HG03457 (cell line): ENCODE measurements around the gene INSYN2A.

Source experiments
- ATAC-seq: cut with Tn5 transposase; IDR thresholded peaks from one replicate; pipeline ENCODE4 v1.9.1; 2021; ENCODE audit warnings: moderate number of reproducible peaks; ENCODE audit not compliant: unreplicated experiment

INSYN2A gene, protein sequence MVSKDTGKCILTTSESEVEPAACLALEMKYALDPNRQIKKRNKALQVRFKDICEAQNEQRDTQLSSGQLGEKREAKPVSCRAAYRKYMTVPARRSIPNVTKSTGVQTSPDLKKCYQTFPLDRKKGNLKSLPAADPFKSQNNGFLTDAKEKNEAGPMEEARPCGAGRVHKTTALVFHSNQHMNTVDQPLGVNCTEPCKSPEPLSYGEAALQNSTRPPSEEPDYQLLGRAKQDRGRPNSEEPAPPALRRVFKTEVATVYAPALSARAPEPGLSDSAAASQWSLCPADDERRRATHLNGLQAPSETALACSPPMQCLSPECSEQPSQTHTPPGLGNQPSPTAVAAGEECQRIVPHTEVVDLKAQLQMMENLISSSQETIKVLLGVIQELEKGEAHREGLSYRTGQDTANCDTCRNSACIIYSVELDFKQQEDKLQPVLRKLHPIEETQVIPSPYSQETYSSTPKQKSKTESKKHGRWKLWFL

DNA sequence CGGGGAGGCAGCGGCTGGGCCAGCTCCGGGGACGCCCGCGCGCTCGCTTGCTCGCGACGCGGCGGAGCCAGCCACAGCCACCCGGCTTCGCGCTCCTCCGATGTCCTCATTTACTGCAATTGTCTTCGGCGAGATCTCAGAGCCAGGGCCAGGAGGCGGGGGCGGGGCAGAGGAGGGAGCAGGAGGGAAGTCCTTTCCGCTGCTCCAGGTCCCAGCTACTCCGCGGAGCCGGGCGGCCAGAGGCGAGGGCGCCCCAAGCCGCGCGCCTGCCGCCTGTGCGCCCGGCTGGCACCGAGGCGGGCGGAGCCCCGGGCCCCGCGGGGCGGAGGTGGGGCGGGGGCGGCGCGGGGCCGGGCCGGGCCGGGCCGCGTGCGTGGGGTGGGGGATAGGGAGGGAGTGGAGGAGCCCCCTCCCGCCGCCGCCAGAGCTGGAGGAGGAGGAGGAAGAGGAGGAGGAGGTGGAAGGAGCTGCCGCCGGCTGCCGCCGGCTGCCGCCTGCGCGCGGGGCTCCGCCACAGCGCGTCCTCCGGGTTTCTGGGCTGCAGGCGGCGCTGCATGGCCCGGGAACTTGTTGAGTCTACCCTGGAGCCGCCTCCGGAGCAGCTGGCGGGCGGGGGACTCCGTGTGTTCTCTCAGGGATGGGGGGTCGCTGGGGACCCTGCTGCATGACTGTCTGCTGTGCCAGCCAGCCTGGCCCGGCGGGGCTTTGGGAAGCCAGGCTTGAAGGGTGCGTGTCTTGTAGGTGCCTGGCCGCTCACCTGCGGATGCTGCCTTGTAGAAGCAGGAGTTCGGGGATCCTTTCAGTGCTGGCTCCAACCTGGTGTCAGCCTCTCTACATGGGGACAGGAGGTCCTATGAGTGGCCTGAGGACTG lies at the start of gene INSYN2A:
INSYN2A (minus strand) TSS at position 310 of the 872 bp plus-strand sequence. CDS start 20,196 bp downstream, outside the sequence.
- ATAC-seq: no peak

DNA sequence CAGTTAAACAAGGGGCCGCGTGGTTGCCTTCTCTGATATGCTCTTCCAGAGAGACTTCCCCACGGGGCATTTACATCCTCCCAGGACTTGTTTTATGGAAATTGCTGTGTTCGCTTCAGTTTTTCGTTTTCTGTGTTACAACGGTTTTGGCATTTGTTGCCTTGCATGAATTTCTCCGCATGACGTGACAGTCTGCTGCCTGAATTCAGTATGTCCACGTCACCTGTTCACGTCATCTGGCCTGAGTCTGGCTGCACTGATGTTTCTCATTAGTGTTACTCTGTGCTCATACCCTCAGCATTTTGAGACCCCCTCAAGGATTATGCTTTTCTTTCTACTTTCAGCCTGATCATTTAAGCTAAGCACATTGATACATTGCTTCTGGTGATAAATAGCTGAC lies 49.1 kb upstream of the INSYN2A start:
- ATAC-seq: no peak

DNA sequence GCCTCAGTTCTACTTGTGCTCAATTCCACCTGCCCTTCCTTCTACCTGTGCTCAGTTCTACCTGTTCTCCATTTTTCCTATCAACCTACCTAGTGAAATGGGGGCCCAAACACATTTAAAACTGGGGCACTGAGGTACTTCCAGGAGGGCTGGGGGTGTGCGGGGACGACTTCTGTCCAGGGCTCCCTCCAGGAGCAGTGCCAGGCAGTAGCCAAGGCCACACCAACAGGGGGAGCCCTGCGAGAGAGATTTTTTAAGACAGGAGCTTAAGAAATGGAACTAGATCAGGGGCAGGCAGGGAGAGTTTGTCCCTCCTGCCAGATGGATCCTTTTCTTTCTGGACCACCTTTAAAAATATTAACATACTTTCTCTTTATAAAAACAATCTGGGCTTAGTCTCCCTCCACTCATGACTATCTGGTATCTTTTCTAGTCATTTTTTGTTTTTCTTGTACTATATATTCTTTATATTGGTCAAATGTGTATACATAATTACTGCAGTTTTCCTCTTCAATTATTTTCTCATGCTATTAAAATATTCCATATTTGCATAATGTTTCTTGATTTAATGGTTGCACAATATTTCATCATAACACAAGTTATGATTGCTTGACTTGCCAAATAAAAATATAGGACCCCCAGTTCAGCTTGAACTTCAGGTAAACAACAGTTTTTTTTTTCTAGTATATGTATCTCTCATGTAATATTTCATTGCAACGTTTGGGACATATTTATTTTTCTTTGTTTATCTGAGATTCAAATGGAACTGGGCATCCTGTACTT lies 47.3 kb upstream of the INSYN2A start:
- no peak for ATAC-seq

DNA sequence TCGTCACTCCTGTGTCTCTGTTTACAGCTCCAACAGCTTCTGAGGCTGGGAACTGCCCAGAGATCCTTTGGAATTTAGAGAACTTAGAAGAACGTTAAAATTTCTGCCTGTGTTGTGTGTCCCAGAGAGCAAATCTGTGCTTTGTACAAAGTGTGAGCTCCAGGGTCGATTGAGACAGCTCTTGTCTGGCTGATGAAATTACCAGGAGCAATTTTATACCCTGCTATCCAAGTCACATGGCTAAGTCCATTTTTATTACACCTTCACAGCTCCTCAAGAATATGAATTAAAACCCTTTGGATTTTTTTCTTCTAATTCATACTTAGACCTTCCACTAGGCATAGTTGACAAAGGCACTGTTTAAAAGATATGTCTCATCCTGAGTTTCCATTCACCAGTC lies 46.5 kb upstream of the INSYN2A start:
- no peak for ATAC-seq

DNA sequence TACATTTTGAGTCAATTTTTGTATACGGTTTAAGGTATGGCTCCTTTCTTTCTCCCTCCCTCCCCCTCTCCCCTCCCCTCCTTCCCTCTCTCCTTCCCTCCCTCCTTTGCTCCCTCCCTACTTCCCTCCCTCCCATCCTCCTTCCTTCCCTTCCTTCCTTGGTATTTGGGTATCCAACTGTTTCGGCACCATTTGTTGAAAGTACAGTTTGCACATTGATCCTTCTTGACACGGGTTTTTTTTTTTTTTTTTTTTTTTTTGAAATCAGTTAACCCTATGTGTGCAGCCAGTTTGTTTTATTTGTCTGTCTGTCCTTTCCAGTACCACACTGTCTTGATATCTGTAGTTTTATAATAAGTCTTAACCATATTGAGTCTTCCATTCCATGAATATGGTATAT lies 39.9 kb upstream of the INSYN2A start:
- no peak for ATAC-seq

DNA sequence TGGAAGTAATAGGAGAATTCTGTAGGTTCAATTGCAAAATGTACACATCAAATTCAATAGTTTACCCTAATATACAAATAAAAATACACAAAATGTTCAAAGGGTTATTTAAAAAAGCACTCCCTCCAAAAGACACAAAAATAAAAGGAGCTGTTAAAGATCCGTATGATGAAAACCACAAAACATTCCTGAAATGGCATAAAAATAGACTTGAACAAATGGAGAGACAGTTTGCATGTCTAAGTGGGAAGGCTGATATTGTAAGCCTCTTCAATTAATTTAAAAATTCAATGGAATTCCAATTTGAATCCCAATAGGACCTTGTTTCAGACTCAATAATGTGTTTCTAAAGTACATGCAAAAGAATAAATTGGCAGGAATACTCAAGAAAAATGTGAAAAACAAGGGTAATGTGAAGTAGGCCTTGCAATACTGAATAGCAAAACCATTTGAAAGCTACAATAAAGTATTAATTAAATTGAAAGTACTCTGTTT lies 38.0 kb upstream of the INSYN2A start:
- no peak for ATAC-seq

DNA sequence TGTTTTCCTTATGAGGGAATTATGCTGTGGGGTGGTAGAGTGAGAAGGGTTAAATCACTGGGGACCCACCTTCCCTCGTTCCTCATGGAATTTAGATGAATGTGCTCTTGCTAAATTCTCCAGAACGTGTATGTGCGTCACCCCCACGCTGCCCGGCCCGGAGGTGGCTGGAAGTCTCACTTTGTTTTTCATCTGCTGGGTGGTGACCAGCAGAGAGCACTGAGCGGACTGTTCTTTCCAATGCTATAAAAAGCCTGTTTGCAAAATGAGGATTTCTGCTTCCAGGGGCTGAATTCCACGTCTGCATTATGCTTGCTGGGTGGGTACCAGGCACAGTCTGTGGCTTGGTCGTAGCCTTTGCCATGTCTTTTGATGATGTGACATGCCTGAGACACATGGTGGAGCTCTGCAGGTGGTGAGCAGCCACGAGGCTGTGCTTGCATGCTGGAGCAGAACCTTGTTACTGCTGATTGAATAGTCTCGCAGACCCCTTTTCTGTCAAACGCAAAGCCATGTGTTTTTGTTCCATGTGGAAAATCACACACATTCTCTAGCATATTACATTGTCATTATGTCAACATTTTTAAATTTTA lies 31.9 kb upstream of the INSYN2A start:
- ATAC-seq: no peak

DNA sequence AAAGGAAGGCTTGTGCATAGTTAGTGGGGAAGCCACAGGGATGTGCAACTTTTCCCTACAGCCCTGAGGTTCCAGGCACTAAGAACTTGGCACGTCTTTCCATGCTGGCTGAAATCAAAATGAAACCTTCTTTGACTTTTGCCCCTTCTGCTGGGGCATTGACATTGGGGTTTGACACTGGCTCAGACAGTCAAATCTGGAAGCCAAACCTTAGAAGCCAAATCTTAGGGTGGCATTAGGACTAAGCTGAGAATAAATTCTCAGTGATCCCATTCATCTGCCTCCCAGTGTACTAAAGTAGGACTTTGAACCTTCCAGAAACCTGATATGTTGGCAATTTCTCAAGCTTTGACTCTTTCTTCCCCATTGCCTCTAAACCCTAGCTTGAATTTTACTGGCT lies 31.3 kb upstream of the INSYN2A start:
- no peak for ATAC-seq

DNA sequence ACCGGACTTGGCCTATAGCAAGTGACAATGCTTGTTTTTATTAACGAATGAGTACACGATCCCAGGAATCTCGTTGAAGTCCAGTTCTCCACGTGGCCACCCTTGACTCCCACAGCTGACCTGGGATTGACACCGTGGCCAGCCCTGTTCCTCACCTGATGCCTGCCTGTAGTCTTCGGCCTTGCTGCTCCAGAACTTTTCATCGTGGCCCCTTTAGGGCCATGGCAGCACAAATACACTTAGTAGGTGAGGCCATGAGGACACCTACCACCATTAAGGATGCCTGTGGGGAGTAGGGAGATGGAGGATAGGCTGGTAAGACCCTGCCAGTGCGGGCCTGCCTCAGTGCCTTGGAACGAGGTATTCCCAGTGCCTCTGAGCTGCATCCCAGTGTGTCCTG lies 30.6 kb upstream of the INSYN2A start:
- ATAC-seq: no peak

DNA sequence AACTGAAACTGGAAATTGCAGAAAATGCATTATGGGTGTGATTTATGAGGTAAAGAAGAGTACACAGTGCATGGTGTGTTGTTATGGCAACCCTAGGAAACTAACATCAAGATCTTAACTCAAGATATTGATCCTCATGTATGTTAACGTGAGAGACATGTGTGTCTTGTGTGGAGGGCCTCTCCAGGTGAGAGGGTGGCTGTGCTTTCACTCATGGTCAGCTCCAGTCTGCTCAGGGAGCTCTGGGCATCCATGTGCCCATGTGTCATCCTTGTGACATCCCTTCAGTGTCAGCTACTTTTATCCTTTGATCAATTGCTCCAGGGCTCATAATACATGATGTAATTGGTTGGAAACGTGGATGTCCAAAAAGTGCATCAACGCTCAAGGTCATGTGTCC lies 24.9 kb upstream of the INSYN2A start:
- no peak for ATAC-seq

DNA sequence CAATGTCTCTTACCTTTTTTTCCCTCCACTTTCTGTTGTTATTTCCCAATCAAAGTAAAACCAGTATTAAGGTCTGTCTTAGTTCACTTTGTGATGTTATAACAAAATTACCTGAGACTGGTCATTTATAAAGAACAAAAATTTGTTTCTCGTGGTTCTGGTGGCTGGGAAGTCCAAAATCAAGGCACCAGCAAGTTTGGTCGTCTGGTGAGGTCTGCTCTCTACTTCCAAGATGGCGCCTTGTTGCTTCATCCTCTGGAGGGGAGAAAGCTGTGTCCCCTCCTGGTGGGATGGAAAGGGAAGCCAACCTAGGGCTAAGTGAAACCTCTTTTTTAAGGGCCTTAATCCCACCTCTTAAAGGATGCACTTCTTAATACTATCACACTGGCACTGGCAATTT lies 22.3 kb upstream of the INSYN2A start:
- ATAC-seq: no peak

DNA sequence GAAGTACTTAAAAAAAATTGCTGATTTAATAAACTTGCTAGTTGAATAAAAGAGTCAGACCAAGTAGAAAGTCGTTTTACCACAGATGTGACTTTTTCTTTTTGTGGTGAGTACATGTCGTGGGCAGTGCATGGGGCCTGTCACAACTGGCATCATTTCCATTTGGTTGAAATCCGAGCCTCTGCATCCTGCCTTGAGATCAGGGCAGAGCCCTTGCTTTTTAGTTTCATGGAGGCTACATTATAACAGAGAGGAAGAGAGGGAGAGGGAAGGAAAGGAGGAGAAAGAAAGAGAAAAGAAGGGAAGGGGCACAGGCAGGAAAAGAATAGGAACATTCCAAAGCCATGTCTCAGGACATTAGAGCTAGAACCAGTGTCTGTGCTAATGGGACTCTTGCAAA lies 20.4 kb upstream of the INSYN2A start:
- ATAC-seq: no peak

DNA sequence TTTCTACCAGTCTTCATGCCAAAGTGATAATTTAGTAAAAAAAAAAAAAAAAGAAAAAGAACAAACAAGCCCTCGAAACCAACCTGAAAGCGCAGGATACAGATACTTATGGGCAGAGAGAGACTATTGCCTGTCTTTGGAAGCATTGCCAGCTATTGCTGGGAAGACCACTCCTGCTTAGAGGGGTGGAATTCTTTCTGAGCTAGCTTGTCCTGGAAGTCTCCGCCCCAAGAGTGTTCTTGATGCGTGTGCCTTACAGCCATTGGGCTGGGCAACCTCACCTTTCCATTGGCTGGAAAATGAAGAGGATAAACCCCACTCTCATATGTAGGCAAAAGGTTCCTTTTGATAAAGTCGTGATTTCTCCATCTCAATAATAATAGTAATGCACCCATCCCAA lies 19.9 kb upstream of the INSYN2A start:
- ATAC-seq: no peak

DNA sequence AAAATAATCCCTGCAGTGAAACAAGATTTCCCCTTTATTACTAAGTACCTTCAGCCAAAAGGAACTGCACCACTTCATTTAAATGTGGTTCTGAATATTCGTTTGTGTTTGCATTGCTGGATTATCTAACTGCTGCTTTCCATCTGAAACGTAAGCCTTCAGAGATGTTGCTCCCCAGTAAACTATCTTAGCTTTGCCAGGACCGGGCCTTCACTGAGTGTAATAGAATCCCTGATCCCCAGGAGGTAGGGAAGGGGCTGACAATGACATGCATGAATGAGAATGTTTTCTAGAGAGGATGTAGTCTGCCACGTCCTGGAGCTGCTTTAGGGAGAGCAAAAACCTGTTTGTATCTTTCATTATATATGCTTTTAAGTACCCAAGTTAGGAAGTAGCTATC lies 19.5 kb upstream of the INSYN2A start:
- no peak for ATAC-seq

DNA sequence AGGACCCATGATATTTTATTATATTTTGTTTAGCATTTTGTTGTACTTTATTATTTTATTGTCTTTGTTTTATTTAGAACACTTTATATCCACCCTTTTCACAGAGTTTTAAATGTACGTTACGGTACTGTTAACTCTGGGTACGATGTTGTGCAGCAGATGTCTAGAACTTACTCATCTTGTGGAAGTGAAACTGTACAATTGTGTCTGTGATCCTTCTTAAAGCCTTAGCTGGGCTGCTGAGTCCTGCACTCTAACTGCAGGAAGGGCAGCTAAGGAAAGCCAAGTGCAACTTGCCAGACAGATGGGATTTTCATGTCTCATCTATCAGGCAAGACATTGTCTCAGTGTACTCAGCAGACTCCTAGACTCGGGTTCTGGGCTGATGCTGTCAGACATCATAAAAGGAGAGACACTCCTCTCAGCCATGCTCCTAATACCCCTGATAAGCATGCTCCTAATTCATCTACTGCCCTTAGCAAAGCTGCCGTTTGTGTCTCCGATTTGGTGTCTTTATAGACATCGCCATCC lies 14.6 kb upstream of the INSYN2A start:
- no peak for ATAC-seq

DNA sequence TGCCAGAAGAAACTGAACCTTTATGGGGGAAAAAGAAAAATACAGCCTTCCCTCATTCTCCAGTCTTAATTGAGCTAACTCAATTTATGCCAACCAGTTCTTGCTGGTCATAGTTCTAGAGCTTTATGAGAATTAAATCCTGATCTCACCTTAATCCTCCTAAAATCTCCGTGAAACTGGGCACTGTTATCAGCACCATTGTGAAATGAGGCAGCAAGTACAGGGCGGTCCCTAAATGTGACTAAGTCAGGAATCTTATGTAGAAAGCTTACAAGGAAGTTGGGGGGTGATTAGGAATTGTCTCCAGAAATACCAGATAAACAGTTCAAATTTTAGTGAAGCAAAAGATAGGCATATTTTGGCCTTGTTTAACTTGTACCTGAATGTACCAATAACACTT lies 10.7 kb upstream of the INSYN2A start:
- ATAC-seq: no peak

DNA sequence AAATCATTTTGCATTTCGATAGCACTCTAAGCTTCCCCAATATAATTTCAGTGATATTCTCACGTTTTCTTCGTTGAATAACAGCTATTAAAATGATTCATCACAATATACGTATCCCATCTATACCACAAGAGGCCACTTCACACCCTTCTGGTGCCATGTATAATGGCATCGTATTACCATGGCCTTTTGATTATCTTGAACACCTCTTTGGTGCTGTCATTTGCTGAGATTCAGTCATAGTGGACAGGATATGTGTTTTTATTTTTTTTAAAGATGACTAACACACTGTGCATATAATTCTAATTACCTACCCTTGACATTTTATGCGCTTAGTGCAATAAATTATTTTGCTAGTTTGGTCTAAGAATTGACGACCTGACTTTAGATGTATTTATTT lies 6.7 kb upstream of the INSYN2A start:
- no peak for ATAC-seq

DNA sequence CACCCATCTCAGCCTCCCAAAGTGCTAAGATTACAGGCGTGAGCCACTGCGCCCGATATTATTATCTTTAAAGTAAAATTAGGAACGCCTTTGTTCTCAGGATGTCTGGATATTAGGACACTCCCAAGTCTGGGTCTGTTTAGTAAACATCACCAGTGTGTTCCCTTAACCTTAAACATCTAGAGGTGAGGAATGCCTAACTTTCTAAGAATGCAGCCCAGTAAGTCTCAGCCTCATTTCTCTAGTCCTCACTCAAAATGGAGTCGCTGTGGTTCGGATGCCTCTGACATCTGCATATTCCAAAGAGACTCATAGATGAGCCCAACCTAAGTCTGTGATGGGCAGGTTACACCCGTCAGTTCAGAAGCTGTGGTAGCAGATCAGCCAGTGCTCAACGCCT lies 4.3 kb upstream of the INSYN2A start:
- no peak for ATAC-seq

DNA sequence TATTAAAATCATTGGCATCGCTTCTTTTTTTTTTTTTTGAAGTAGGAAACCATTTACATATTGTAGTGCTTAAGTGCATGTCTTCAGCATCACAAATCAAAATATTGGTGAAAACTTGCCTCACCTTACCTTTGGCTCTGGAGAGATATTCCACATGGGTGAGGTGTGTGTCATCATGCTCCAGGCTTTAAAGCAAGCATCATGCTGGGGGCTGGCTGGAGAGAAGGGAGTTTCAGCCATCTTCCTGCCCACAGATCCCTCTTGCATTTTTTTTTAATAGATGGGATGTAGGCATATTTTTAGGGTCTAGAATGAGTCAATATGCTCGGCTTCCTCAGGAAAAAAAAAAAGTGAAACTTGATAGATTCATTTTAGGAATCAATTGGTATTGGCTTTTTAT lies 2.3 kb upstream of the INSYN2A start:
- ATAC-seq: no peak

DNA sequence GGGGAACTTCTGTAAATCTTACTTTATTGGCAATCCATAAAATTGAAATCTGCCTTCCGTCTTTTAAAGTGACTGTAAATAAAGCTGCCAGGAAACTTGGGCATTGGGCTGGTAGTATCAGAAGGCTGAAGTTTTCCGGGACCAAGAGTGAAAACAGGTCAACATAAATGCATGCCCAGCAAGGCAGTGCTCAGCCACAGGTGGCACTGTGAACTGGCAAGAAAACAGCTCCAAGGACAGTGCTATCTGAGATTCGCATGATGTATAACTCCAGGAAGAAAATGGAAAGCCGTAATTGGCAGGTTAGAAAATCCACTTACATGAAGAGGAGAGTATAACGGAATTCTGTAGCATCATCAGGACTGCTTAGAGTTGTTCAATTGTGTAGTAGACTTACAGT lies 1.9 kb upstream of the INSYN2A start:
- ATAC-seq: no peak

DNA sequence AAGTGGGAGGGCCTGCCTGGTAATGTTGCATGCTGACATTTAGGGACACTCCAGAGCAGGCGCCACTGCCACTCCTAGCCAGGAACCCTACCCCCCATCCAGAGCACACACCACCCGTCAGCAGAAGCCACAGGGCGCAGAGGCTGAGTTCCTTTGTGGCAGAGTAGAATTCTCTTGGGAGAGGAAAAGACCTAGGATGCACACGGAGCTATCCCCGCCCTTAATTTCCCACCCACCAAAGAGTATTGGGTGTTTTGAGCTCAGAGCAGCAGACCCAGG lies 702 bp upstream of the INSYN2A start:
- ATAC-seq: no peak
